Glomerular visceral epithelial cell (primary cell): ENCODE results near the gene CCT7.

Experiments used
- DNase-seq: peaks from one replicate; pipeline ENCODE4 v3.0.0-alpha.2; 2016; ENCODE audit errors: extremely low spot score

Gene CCT7

DNA sequence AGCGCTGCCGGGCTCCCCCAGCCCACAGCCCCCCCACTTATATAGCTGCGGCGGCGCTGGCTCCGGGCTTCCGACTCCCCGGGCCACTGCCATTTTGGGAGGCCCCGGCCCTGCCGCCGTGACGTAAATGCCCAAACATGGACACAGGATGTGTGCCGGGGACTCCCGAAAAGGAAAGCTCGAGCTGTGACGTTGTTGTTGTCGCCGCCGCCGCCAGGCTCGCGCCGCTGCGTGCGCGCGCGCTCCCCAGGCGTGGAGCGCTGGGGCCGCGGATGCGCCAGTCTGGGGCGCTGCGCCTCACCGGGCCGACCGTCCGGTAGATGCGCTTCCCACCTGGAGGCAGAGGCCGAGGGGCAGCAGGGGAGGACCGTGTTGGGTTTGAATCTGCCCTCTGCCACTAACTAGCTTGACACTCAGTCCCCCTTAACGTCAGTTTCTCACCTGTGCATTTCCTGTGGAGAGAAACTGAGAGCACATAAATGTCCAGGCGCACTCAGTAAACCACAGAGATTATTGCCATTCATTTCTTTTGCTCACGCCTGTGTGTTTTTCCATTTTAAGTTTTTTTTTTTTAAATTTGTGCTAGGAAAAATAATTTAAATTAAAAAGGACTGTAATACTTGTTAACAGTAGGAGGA, 59.5 kb downstream of the CCT7 start, which contains the start of gene EGR4:
TSS of gene EGR4 (minus strand) at position 15 of the 638 bp plus-strand sequence. CDS start 231 bp downstream, outside the sequence.
- DNase-seq: peak; percentile 39

DNA sequence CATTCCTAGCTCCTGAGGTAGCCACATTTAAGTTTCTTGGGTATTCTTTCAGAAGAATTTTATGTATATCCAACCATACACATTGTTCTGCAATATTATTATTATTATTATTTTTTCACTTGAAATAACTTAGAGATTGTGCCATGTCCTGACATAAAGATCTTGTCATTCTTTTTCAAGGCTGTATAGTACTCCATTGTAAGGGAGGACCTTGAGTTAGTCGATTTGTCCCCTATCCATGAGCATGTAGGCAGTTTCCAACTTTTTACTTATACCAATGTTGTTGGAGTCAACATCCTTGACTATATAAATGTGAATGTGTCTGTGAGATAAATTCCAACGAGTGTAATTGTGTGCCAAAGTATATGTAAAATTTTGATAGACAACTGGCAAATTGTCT, 60.1 kb downstream of the CCT7 start:
- no peak for DNase-seq

DNA sequence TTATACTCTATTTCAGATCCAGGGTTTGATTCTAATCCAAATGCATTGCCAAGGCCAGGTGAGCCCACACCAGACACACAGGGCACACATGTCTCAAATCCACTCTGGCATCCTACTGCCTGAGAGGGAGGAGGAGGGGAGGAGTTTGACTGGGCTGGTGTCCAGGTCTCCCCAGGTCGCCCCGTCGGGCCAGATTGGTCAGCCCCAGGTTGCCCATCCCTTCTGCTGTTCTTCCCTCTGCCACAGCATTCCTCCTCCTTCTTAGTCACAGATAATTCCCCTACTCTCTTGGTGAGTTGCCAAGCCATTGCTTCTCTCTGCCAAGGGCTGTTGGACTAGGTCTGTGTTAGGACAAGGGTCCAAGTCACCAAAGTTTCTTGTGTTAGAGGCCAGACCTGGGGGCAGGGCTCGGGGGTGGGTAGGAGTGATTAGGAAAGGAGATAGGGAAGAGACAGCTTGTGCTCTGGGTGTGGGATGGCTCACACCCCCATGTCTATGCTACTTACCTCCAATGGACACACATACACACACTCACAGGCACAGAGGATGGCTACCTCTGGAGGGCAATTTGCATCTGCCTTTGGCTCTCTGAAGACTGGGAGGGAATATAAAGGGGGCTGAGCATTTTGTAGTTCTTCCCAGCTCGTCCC, 61.8 kb downstream of the CCT7 start:
- DNase-seq: peak; percentile 37

DNA sequence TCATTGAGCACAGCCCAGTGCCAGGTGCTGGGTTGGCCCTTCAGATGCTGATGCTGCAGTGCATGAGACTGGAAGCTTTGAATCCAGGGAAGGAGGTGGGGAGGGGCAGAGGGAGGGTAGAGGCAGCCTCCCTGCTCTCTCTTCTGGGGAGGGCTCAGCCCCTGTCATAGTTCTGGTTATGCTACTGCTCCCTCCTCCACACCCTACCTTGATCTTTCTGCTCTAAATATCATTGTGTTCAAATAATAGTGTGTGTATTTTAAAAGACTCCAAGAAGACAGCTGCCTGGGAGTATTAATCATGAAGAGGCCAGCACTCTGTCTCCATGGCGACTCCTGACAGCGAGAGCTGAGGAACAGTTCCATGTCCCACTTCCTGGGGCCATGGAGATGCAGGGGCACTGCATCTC, 63.0 kb downstream of the CCT7 start:
- no peak for DNase-seq

DNA sequence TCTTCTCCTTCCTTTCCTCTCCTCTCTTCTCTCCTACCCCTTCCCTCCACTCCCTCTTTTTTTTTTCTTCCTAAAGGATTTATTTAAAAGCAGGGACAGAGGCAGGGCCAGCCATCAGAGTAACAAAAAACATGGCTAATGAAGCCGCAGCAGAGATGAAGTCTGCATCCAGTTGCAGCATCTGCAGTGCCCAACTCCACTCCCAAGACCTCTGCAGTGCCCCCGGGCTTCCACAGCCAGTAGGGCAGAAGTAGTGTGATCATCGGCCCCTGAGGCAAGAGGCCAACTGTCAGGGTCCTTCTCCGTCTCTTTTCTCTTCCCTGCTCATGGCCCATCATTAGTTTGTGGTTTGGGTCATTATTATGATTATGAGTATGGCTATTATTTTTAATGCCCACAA, 63.5 kb downstream of the CCT7 start:
- DNase-seq: no peak

DNA sequence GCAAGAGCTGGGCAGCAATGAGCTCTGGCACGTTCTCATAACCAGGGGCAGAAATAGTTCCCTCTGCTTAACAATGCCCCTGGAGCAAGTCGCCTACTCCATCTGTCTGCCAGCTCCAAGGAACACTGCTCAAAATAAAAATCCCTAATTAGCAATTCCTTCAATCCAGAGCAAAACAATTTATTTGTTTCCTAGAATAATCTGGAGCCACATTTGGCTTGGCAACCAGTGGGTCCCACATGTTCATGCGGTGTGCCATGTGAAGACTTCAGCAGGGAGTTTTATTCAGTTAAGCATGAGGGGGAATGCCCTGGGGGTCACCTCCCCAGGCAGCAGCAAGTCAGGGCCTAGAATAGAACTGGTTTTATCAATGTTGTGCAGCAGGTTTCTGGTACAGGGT, 66.8 kb downstream of the CCT7 start:
- DNase-seq: no peak

DNA sequence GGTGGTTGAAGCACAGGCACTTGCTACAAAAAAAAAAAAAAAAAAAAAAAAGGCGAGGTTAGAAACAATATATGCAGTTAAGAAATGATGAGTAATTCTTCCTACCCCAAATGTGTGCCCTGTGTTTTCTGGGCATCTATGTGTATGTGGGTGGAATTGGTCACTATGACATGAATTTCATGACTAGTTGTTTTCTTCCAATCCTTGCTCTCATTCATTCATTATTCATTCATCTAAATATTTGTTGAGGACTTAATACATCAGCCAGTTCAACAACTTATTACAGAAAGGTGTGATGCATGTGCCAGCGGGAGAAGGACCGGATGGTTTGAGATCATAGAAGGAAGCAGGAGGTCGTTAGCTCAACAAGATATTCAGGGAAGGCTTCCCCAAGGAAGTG, 67.5 kb downstream of the CCT7 start:
- no peak for DNase-seq
